ENCODE measurements around the gene ABHD3.

The ABHD3 gene

GRCh38 chr18:21704603-21705364, at the start of gene ABHD3:
Gene ABHD3, minus strand, starts transcription at chr18:21704774. Its CDS starts 109 bp downstream, at chr18:21704665.
- ATAC-seq (ENCODE audit: low read depth): peak; percentile 97
- H3K4me3 ChIP-seq (ENCODE audit: severe bottlenecking): peak within 1 kb of the TSS; percentile 64
- H3K36me3 ChIP-seq (ENCODE audit: low read depth): peaks cover 10% of the 10 kb centered on the region; the same call in 1 of the 2 replicates
- peak within 1 kb of the TSS; percentile 58 for H3K27ac ChIP-seq (ENCODE audit: poor library complexity, severe bottlenecking)
- H3K9me3 ChIP-seq (ENCODE audit: severe bottlenecking): no peaks in the 10 kb centered on the region
- peak; percentile 22 for TF ChIP-seq CTCF (IDR thresholded peaks at IDR 0.05; ENCODE audit: poor library complexity, severe bottlenecking)
- no peaks in the 10 kb centered on the region for H3K4me1 ChIP-seq (ENCODE audit: insufficient read depth, poor library complexity, severe bottlenecking)
- H3K27me3 ChIP-seq (ENCODE audit: insufficient read depth, poor library complexity, severe bottlenecking): no peaks in the 10 kb centered on the region
- DNase-seq (ENCODE audit: low spot score): peak; percentile 90

GRCh38 chr18:21747764-21748693, 43.5 kb upstream of the ABHD3 start:
- ATAC-seq (ENCODE audit: low read depth) (no peak), DNase-seq (ENCODE audit: low spot score) (no peak)
- TF ChIP-seq CTCF (IDR thresholded peaks at IDR 0.05; ENCODE audit: poor library complexity, severe bottlenecking): no peak
- Histone ChIP-seq H3K27ac (ENCODE audit: poor library complexity, severe bottlenecking) (no peak overlapping the region), H3K27me3 (ENCODE audit: insufficient read depth, poor library complexity, severe bottlenecking) (no peaks in the 10 kb centered on the region), H3K9me3 (ENCODE audit: severe bottlenecking) (no peaks in the 10 kb centered on the region), H3K4me3 (ENCODE audit: severe bottlenecking) (no peak overlapping the region), H3K4me1 (ENCODE audit: insufficient read depth, poor library complexity, severe bottlenecking) (no peaks in the 10 kb centered on the region), H3K36me3 (ENCODE audit: low read depth) (peaks cover 14% of the 10 kb centered on the region)

GRCh38 chr18:21747268-21747667, 42.7 kb upstream of the ABHD3 start:
- no peak for ATAC-seq (ENCODE audit: low read depth)
- TF ChIP-seq CTCF (IDR thresholded peaks at IDR 0.05; ENCODE audit: poor library complexity, severe bottlenecking): no peak
- no peak for DNase-seq (ENCODE audit: low spot score)
- Histone ChIP-seq H3K36me3 (ENCODE audit: low read depth) (peaks cover 14% of the 10 kb centered on the region), H3K4me1 (ENCODE audit: insufficient read depth, poor library complexity, severe bottlenecking) (no peaks in the 10 kb centered on the region), H3K9me3 (ENCODE audit: severe bottlenecking) (no peaks in the 10 kb centered on the region), H3K27ac (ENCODE audit: poor library complexity, severe bottlenecking) (no peak overlapping the region), H3K27me3 (ENCODE audit: insufficient read depth, poor library complexity, severe bottlenecking) (no peaks in the 10 kb centered on the region), H3K4me3 (ENCODE audit: severe bottlenecking) (no peak overlapping the region)

GRCh38 chr18:21745231-21745630, 40.7 kb upstream of the ABHD3 start:
- TF ChIP-seq CTCF (IDR thresholded peaks at IDR 0.05; ENCODE audit: poor library complexity, severe bottlenecking): no peak
- no peaks in the 10 kb centered on the region for H3K9me3 ChIP-seq (ENCODE audit: severe bottlenecking)
- H3K27ac ChIP-seq (ENCODE audit: poor library complexity, severe bottlenecking): no peak overlapping the region
- H3K27me3 ChIP-seq (ENCODE audit: insufficient read depth, poor library complexity, severe bottlenecking): no peaks in the 10 kb centered on the region
- DNase-seq (ENCODE audit: low spot score) (no peak), ATAC-seq (ENCODE audit: low read depth) (no peak)
- H3K4me3 ChIP-seq (ENCODE audit: severe bottlenecking): no peak overlapping the region
- no peaks in the 10 kb centered on the region for H3K4me1 ChIP-seq (ENCODE audit: insufficient read depth, poor library complexity, severe bottlenecking)
- peaks cover 8% of the 10 kb centered on the region; the same call in 1 of the 2 replicates for H3K36me3 ChIP-seq (ENCODE audit: low read depth)
